Measurements from ENCODE around the gene GNB1L.

DNA sequence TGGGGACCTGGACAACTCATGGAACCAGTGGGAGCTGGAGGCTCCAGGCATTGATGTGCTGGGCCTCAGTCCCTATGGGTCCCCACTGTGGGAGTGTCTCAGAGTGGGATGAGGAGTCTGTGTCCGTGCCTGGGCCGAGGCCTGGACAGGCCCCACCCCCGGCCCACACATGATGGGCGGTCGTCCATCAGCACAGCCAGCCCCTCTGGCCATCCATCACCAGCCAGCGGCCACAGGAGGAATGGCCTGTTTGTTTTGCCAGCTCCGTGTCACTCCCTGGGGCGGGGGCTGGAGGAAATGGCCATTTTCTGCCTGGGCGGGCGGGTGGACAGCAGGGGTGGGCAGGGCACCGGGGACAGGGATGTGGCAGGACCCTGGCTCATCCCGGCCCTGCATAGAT lies 107.1 kb downstream of the GNB1L start:
- TF ChIP-seq GABPB1 (CRISPR knock-in tag; IDR thresholded peaks at IDR 0.05) = no peak
- TF ChIP-seq, protein P1, sequence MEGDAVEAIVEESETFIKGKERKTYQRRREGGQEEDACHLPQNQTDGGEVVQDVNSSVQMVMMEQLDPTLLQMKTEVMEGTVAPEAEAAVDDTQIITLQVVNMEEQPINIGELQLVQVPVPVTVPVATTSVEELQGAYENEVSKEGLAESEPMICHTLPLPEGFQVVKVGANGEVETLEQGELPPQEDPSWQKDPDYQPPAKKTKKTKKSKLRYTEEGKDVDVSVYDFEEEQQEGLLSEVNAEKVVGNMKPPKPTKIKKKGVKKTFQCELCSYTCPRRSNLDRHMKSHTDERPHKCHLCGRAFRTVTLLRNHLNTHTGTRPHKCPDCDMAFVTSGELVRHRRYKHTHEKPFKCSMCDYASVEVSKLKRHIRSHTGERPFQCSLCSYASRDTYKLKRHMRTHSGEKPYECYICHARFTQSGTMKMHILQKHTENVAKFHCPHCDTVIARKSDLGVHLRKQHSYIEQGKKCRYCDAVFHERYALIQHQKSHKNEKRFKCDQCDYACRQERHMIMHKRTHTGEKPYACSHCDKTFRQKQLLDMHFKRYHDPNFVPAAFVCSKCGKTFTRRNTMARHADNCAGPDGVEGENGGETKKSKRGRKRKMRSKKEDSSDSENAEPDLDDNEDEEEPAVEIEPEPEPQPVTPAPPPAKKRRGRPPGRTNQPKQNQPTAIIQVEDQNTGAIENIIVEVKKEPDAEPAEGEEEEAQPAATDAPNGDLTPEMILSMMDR (IDR thresholded peaks at IDR 0.05) = no peak
- TF ChIP-seq CREB1 (CRISPR knock-in tag; IDR thresholded peaks at IDR 0.05) = no peak
- no peak for TF ChIP-seq NFYB (CRISPR knock-in tag; conservative IDR thresholded peaks at IDR 0.05; ENCODE audit: low read depth)
- TF ChIP-seq NR3C1 (CRISPR knock-in tag; conservative IDR thresholded peaks at IDR 0.05; ENCODE audit: low read depth) = no peak
- TF ChIP-seq ZNF396 (CRISPR knock-in tag; IDR thresholded peaks at IDR 0.05; ENCODE audit: borderline replicate concordance) = no peak
- no peak for TF ChIP-seq ATF1 (CRISPR knock-in tag; IDR thresholded peaks at IDR 0.05)

Measured in WTC11 (cell line).